GM18499 (cell line): ENCODE data around the gene CALB2.
A peak's percentile ranks its signal among the peaks of the same experiment; 100 is the strongest.

Source experiments
- ATAC-seq: cut with Tn5 transposase; IDR thresholded peaks from one replicate; pipeline ENCODE4 v1.9.1; 2021; ENCODE audit warnings: moderate number of reproducible peaks; ENCODE audit not compliant: insufficient read depth, unreplicated experiment

Gene CALB2

DNA sequence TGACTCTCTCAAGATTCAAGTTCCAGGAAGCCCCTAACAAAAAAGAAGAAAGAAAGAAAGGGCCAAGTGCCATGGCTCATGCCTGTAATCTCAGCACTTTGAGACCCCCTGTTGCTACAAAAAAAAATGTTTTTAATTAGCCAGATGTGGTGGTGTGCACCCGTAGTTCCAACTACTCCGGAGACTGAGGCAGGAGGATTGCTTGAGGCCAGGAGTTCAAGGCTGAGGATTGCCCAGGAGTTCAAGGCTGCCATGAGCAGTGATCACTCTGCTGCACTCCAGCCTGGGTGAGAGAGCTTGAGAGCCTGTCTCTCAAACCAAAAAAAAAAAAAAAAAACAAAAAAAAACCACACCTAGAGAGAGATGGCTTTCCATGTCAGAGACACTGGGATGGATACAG lies 64.5 kb downstream of the CALB2 start:
- no peak for ATAC-seq

DNA sequence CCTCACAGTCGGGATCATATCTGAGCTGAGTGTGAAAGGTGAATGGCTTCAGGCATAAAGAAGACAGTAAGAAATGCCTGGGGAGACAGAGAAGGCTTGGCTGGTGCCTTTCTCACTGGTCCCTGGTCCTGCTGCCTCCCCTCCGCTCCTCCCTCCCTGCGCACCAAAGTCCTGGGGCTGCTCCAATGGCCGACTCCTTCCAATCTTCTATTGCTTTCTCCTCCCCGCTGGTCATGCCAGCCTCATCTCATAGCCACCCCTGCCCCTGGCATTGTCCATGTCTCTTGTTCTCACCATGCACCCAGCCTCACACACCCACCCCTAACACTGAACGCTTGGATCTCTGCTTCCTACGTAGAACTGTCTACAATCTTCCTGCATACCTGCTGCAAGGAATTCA lies 65.3 kb downstream of the CALB2 start:
- no peak for ATAC-seq

DNA sequence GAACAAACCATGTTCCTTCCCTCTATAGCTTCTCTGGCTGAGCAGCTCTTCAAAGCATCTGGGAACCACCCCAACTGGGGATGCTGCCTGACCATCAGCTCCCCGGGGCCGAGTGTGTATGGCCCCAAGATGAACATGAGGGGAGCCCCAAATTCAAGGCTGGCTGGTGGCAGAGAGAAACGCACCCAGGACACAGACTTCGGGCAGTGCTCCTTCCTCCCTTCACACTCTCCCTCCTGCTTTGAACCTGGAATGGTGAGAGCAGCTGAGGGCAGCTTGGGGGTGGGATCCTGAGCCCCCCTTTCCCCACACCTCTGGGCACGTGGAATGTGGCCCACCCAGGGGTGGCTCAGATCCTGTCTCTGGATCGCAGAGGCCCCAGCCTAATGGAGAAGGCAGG lies 66.1 kb downstream of the CALB2 start:
- ATAC-seq: no peak

DNA sequence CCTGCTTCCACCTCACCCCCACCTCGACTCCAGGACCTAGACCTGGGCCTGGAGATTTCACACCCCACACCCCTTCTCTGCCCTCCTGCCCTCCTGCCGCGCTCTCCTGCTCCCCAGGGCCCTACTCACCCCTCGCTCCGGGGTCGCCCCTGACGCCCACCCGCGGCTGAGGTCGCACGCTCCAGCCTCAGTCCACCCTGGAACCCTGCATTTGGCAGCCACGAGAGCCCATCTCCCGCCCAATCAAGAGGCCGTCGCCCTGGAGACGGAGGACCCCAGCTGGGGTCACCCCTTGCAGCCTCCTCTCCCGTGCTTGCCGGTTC lies 67.2 kb downstream of the CALB2 start:
- no peak for ATAC-seq

DNA sequence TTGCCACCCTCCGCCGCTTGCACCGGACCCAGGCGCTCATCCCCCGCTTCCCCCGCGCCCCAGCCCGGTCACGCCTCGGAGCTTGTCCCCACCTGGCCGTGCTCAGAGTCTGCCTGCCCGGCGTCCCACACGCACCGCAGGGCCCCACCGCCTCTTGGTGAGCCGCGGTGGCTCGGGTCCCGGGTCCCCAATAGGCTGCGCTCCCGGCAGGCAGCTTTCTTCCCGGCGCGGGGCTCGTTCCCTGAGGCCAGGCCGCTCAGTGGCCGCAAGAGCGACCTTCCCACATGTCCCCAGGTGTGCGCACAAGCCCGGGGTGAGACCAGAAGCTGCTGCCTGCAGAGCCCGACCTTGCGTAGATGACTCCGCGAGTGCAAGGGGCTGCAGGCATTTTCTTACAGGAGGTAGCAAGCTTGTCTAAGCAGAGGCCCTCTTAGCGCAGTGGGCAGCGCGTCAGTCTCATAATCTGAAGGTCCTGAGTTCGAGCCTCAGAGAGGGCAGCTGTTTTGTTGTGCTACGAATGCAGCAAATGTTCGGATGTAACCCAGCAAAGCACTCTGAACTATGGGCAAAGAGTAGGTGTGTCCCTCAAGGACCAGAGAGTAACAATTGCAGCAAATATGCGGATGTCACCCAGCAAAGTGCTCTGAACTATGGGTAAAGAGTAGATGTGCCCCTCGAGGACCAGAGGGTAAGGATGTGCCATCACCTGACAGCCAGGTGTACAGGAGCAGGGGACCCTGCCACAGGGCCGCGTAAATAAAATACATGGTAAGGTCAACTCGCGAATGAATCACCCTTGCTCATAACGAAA lies 67.8 kb downstream of the CALB2 start:
- ATAC-seq: peak; percentile 50

DNA sequence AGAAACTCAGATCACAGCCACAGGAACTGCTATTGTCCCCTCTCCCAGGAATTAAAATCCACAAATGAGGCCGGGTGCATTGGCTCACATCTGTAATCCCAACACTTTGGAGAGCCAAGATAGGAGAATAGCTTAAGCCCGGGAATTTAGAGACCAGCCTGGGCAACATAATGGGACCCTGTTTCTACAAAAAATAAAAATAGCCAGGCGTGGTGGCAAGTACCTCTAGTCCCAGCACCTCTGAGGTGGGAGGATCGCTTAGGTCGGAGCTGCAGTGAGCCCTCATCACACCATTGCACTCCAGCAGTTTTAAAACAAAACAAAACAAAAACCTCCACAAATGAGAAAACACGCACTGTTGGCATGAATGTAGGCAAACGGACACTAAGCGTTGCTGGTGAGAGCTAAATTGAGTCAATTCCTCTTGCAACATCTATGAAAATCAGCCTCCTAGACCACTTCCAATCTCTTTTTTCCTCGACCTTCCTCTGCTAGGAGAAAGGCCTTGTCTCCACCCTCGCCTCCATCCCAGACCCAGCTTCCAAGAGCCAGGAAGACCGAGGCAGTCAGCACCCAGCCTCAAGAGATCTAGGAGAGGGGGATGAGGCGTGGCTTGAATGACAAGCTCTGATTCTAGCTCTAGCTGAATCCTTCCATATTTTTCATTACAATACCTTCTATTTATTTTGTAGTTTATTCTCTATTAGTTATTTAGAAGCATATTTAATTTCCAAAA lies 68.5 kb downstream of the CALB2 start:
- ATAC-seq: no peak

DNA sequence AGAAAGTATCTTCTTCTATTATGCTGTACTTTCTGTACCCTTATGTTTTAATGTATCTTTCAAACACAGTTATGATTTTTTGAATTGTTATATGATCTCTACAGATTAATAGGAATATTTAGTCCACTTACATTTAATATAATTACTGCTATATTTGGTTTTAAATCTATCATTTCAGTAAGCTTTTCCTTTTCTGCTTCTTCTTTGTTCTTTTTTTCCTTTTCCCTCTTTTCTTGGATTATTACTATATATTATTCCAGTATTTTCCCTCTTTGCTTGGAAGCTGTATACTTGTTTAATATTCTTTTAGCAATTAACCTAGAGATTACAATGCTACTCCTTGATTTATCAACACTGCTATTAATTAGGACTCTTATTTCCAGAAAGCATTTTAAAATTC lies 69.9 kb downstream of the CALB2 start:
- no peak for ATAC-seq

DNA sequence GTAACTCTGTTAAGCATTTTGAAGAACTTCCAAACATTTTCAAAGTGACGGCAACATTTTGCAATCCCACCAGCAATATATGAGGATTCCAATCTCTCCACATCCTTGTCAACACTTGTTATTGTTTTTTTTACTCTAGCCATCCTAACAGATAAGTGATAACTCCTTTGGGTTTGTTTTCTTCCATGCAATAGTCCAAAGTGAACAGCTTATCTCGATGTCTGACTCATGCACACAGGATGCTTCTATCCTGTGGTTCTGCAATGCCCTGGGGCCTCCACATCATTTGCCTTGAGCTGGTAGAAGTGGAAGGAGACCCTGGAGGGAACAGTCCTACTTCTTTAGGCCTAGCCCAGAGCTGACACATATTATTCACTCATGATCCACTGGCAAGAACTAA lies 70.4 kb downstream of the CALB2 start:
- no peak for ATAC-seq

DNA sequence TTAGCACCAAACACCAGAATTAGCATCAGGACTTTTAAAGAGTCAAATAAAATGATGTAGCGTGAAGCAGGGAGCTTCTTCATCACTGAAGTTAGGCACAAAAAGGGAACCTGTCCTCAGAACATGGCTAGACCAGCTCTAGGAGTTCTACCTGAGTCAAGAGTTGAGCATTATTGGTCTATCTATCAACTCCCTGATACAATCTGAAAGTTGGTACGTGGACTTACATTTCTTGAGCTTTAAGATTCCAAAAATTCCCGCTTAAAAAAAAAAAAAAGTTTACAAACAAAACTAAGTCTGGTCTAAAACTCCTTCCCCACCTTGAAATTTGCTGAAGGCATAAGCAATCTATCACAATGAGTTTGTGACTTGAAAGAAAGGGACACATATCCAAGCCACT lies 71.1 kb downstream of the CALB2 start:
- ATAC-seq: no peak

DNA sequence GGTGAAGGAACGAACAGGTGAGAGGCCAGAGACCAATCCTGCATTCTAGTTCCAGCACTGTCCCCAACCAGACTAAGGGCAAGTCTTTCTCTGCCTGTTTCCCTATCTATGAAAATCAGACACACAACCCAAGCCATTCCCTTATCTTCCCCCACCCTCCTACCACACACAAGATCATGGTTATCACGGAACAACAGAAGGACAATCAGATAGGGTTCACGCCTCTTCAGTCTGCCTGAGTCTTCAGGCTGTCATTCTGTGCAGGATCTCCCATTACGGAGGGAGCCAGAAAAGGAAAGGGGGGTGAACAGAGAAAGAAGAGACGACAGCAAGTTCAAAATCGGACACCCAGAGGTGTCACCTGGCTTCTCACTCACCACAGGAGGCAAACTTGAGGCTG lies 72.2 kb downstream of the CALB2 start:
- ATAC-seq: no peak

DNA sequence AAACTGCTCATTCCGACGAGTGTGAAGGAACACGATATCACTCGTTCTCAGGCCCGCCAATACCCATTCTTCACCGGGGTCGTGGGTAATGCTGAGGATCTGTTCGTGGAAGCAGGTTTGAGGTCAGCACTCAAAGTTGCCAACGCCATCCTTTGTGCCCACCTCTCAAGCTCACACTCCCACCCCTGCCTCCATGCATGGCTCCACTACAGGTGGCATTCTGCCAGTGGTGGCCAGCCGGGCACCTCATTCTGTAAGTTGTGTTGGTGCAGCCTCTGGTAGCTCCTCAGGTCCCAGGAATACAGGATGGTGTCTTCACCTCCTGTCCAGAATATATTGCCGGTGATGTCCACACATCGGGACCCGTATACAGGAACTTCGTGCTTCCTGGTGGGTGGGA lies 72.7 kb downstream of the CALB2 start:
- ATAC-seq: no peak

DNA sequence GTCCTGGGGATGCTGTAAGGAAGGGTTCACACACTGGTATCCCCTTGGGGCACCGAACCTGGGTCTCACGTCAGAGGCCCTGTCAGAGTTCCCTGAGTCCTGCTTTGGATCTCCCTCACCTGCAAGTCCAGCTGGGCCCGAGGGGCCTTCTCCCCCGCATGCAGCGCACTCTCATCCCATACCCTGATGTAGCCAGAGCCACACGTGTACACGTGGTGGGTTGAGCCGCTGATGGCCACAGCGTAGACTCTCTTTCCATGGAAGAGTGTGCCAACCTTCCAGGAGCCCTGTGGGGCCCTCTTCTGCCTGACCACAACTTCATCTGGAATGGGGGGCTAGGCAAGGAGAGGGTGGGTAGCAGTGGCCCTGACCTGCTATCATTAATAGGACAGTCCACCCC lies 73.5 kb downstream of the CALB2 start:
- ATAC-seq: no peak

DNA sequence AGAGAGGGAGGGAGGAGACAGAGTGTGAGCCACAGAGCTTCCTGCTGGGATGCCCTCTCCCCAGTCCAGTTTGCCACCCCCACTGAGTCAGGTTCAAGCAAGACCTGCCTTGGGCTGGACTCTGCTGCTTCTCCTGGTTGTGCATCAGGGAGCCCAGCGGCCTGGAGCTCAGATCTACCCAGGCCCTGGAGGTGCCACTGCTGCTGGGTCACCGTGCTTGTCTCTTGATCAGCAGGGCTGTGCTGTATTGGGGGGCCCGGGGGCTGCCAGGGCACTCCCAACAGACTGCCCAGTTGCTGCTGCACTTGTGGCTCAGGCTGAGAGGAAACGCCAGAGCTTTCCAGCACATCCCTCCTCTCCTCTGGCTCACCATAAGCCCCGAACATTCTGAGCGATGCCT lies 74.4 kb downstream of the CALB2 start:
- no peak for ATAC-seq

DNA sequence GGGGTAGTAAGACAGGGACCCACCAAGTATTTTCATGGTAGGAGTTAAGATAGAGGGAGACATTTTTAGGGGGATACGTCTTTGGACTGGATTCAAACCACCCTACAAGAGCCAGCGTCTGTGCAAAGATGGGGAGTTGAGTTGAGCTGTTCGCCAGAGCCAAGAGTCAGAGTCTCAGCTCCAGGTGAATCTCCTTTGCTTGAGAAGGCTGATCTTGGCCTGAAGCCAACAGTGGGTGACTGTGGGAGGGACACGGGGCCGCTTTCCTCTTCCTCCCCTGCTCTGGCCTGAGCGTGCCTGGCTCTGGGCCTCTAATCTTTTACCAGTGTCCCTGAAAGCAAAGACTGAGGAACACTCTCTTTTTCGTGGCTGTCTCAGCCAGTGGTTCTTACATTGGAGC lies 78.0 kb downstream of the CALB2 start:
- no peak for ATAC-seq

DNA sequence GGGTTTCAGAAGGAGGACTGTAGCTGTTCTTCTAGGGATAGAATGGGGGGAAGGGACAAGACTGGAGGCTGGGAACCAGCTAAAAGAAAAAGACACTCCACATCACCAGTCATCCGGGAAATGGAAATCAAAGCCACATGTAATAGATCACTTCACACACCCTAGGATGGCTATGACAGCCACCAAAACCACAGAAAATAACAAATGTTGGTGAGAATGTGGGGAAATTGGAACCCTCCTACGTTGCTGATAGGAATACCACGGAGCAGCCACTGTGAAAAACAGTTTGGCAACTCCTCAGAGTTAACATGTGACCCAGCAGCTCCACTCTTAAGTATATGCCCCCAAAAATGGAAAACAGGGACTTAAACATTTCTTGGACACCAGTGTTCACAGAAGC lies 81.0 kb downstream of the CALB2 start:
- no peak for ATAC-seq
